Left lung (tissue), 10 donors: ENCODE data around the gene BCO2. TPM values are rescaled to one million over a fixed set of nuclear protein-coding genes. Genes with fewer than 3 reads are reported as not detected.

Experiments
- ATAC-seq: fragments of 200-7000 bp; cut with Tn5 transposase; one replicate; pipeline ENCODE4 v1.9.1; 2020; ENCODE audit warnings: moderate library complexity
- DNase-seq, 4 donors: peaks; one replicate each; pipeline ENCODE4 v3.0.0-alpha.2; 2013 to 2020
- H3K27ac ChIP-seq, 2 donors: fragments of 200-600 bp; sonication (generic) in 1 of 2; one replicate each; pipeline versions ENCODE4 v1.5.0 to v1.8.0; 2020 to 2021
- H3K27me3 ChIP-seq, 2 donors: fragments of 200-600 bp; sonication (generic) in 1 of 2; one replicate each; pipeline versions ENCODE4 v1.5.0 to v1.8.0; 2020 to 2021
- H3K36me3 ChIP-seq, 2 donors: fragments of 200-600 bp; sonication (generic) in 1 of 2; one replicate each; pipeline versions ENCODE4 v1.5.0 to v1.8.0; 2020 to 2021
- H3K4me1 ChIP-seq, 2 donors: fragments of 200-600 bp; one replicate each; pipeline ENCODE4 v1.8.0; 2021
- H3K4me3 ChIP-seq, 2 donors: fragments of 200-600 bp; sonication (generic) in 1 of 2; one replicate each; pipeline versions ENCODE4 v1.5.0 to v1.8.0; 2020 to 2021; ENCODE audit warnings: mild to moderate bottlenecking in 1 of 2
- H3K9me3 ChIP-seq, 2 donors: fragments of 200-600 bp; sonication (generic) in 1 of 2; one replicate each; pipeline versions ENCODE4 v1.5.0 to v1.8.0; 2020 to 2021
- intact Hi-C, 2 donors: fragments of 100-400 bp; cut with DNase I; formaldehyde crosslinking; loops; one replicate each; pipeline versions ENCODE4 v1.11.2 to v1.14.2; 2022
- polyA plus RNA-seq, 6 donors: library from polyadenylated mRNA; unstranded; fragments of 120-200 nt; gene quantifications; one replicate each; pipeline ENCODE4 v1.2.1, GENCODE V29; 2013; ENCODE audit not compliant: insufficient read length in 6 of 6
- total RNA-seq, 2 donors: library from RNA; stranded (reverse); fragmentation: NEBNext Ultra II Directional; extraction: Animal tissue kit (Norgen Biotek cat#: 25700); gene quantifications; one replicate each; pipeline ENCODE4 v1.2.1, GENCODE V29; 2021
- TF ChIP-seq, protein P1 (sequence below), 2 donors: fragments of 200-600 bp; sonication (generic) in 1 of 2; IDR thresholded peaks; one replicate each; pipeline versions ENCODE4 v1.5.0 to v1.8.0; 2021; ENCODE audit warnings: antibody characterized with exemption in 2 of 2
- donor health status: DM: no; HTN: yes; CAD: no.
- donor health status: DM: no; HTN: no; CAD: no.

BCO2 gene
- total and polyA plus RNA-seq, 8 donors: 3.3 to 11.8 (median 9.4) TPM

GRCh38 chr11:112247201-112247600 is 71.9 kb downstream of the BCO2 start:
- Histone ChIP-seq H3K4me3 (no peak overlapping the region), H3K9me3 (no peaks in the 10 kb centered on the region), H3K4me1 (no peaks in the 10 kb centered on the region), H3K27me3 (no peaks in the 10 kb centered on the region), H3K27ac (no peak overlapping the region), H3K36me3 (peaks cover 0 to 8% of the 10 kb centered on the region in 2 donors)
- intact Hi-C loops: no loop called here
- TF ChIP-seq, protein P1, sequence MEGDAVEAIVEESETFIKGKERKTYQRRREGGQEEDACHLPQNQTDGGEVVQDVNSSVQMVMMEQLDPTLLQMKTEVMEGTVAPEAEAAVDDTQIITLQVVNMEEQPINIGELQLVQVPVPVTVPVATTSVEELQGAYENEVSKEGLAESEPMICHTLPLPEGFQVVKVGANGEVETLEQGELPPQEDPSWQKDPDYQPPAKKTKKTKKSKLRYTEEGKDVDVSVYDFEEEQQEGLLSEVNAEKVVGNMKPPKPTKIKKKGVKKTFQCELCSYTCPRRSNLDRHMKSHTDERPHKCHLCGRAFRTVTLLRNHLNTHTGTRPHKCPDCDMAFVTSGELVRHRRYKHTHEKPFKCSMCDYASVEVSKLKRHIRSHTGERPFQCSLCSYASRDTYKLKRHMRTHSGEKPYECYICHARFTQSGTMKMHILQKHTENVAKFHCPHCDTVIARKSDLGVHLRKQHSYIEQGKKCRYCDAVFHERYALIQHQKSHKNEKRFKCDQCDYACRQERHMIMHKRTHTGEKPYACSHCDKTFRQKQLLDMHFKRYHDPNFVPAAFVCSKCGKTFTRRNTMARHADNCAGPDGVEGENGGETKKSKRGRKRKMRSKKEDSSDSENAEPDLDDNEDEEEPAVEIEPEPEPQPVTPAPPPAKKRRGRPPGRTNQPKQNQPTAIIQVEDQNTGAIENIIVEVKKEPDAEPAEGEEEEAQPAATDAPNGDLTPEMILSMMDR (IDR thresholded peaks at IDR 0.05): no peak
- DNase-seq (no peak), ATAC-seq (no peak)

GRCh38 chr11:112248201-112248600 is 72.9 kb downstream of the BCO2 start:
- H3K27me3 ChIP-seq: no peaks in the 10 kb centered on the region
- TF ChIP-seq, protein P1 (IDR thresholded peaks at IDR 0.05): no peak
- H3K27ac ChIP-seq: no peak overlapping the region
- H3K4me1 ChIP-seq: no peaks in the 10 kb centered on the region
- H3K36me3 ChIP-seq: no peaks in the 10 kb centered on the region
- H3K4me3 ChIP-seq: no peak overlapping the region
- intact Hi-C loops: no loop called here
- ATAC-seq (no peak), DNase-seq (no peak)
- H3K9me3 ChIP-seq: no peaks in the 10 kb centered on the region

DNA sequence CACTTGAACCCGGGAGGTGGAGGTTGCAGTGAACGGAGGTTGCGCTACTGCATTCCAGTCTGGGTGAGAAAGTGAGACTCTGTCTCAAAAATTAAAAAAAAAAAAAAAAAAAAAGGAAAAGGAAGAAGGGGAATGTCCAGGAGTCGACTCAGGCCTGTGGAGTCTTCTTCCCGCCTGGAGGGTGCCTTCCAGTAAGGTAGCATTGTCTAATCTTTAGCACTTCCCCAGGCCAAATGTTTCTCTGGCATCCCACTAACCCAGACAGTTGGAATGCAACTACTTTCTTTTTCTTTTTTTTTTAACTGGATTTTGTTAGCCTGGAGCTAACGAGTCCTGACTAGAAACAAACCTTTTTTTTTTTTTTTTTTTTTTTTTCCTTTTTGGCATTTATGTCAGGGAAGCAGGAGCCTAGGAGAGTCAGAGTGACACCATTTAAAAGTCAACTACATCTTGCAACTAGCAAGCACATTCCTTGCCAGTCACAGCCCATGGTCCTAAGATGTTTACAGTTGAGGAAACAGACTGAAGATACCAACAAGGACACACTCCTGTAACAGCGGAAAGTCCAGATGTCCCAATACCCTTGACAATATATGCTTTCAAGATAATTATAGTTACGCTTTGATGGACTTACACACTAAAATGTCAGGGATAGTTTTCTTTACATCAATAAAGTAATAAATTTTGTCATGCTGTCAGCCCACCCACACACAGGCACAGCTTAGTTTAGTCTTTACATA is 74.7 kb downstream of the BCO2 start:
- TF ChIP-seq, protein P1 (IDR thresholded peaks at IDR 0.05): no peak
- H3K4me3 ChIP-seq: no peak overlapping the region
- no peaks in the 10 kb centered on the region for H3K9me3 ChIP-seq
- no peak overlapping the region for H3K27ac ChIP-seq
- DNase-seq (no peak), ATAC-seq (no peak)
- no peaks in the 10 kb centered on the region for H3K27me3 ChIP-seq
- intact Hi-C loops: no loop called here
- no peaks in the 10 kb centered on the region for H3K4me1 ChIP-seq
- H3K36me3 ChIP-seq: no peaks in the 10 kb centered on the region

GRCh38 chr11:112253605-112254242 is 78.4 kb downstream of the BCO2 start:
- no peaks in the 10 kb centered on the region for H3K4me1 ChIP-seq
- H3K27ac ChIP-seq: no peak overlapping the region
- no peaks in the 10 kb centered on the region for H3K36me3 ChIP-seq
- intact Hi-C loops: no loop called here
- no peak for DNase-seq
- ATAC-seq: no peak
- TF ChIP-seq, protein P1 (IDR thresholded peaks at IDR 0.05): no peak
- no peak overlapping the region for H3K4me3 ChIP-seq
- H3K9me3 ChIP-seq: no peaks in the 10 kb centered on the region
- no peaks in the 10 kb centered on the region for H3K27me3 ChIP-seq

- DNase-seq (peak in 1 of 4 donors; percentile 2), ATAC-seq (peak; percentile 19)
- TF ChIP-seq, protein P1 (IDR thresholded peaks at IDR 0.05): no peak
- no peak overlapping the region for H3K4me3 ChIP-seq
- intact Hi-C loops: no loop called here
- H3K27me3 ChIP-seq: no peaks in the 10 kb centered on the region
- H3K9me3 ChIP-seq: no peaks in the 10 kb centered on the region
- no peaks in the 10 kb centered on the region for H3K36me3 ChIP-seq
- no peak overlapping the region for H3K27ac ChIP-seq
- no peaks in the 10 kb centered on the region for H3K4me1 ChIP-seq
Measured at GRCh38 chr11:112255067-112255720, 79.9 kb downstream of the BCO2 start.
